Measurements from ENCODE around the gene WDR86.

The WDR86 gene

DNA sequence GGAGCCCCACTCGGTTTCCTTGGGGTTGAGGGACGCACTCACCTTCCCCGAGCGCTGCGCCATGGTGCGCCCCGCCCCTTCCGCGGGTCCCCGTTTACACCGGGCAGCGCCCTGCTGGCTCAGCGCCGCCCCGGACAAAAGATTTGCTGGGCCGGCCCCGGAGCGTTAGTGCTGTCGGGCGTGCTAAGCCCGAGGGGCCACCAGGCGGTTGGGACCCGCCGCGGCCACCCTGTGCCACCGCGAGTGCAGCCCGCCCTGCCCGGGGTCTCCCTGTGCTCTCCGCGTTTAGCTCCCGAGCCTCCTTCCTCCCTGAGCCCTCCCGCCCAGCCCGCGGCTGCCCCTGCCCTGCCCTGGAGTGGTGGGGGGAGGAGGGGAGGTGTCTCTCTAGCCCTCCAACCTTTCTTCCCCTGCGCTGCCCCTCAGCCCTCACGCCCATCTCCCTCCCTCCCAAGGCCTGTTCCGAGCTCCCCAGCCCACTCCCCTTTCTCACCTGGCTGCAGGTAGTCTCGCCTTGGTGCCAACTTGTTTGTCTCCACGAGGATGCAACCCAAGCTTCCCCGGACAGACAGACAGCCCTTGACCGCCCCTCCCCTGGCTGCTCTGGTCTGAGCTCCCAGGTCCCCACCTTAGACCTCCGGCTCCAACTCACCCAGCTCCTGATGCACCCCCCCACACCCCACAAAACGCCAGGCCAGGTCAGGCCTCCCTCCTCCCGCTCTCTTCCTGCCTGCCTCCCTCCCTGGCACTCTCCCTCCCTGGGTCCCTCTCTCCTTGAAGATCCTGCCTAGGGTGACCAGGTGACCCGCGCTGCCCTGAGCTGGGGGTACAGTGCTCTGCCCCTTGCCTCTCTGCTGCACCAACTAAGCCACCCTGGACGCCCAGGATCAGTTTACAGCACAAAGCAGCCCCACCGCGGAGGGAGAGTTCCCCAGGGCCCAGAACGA is 30.3 kb upstream of the WDR86 start, which contains the start of gene CRYGN:
Gene CRYGN (minus strand): TSS at position 287 of the 944 bp plus-strand sequence. CDS start 224 bp downstream, at position 63.
- ATAC-seq = no peak

GRCh38 chr7:151438864-151439601 is 29.2 kb upstream of the WDR86 start:
- no peak for ATAC-seq

GRCh38 chr7:151437866-151438516 is 28.2 kb upstream of the WDR86 start:
- no peak for ATAC-seq

DNA sequence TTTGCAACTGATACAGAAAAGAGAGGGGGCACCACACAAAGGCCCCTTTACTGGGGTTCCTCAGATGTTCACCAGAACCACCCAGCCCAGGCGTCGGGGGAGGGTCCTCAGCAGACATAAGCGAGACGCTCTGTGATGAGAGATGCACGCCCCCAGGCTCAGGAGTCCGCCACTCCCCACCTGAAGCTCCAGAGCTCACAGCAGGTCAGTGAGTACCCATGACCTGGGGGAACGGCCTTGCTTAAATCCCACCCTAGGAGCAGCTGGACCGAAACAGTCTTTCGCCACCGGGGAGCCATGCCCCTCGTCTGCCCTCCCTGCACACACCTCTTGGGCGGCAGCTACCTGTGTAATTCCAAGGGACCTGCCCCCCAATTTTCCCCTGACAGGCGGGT is 27.3 kb upstream of the WDR86 start:
- ATAC-seq = no peak

DNA sequence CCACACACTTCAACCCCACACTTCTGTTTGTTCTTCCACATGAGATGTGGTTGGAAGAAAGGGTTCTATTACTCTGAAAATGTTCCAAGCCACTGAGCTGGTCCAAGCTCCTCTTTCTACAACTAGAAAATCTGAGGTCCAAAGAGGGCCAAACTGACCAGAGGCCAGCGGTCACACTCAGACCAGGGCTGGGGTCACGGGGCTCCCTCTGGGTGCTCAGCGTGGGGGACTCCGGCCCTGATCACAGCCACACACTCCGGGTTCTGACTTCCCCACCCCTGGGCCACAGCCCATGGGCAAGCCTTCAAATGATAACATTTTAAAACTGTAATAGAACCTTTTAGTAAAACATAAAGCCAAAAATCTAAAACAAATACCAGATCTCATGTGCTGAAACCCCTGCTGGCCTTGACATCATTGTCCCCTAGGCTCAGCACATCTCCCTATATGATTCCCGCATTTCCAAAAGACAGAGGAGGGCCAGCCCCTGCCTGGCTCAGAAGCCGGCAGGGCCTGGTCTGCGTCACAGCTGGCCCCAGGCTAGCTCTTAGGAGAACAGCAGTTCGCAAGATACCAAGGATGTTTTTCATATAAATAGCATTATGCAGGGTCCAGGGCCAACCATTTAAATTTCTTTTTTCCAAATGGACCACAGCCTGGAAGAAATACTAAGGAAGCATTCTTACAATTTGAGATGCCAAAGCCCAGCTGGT is 26.8 kb upstream of the WDR86 start:
- ATAC-seq = no peak

- ATAC-seq = no peak
These were observed 26.1 kb upstream of the WDR86 start for GRCh38 chr7:151435971-151436370.

DNA sequence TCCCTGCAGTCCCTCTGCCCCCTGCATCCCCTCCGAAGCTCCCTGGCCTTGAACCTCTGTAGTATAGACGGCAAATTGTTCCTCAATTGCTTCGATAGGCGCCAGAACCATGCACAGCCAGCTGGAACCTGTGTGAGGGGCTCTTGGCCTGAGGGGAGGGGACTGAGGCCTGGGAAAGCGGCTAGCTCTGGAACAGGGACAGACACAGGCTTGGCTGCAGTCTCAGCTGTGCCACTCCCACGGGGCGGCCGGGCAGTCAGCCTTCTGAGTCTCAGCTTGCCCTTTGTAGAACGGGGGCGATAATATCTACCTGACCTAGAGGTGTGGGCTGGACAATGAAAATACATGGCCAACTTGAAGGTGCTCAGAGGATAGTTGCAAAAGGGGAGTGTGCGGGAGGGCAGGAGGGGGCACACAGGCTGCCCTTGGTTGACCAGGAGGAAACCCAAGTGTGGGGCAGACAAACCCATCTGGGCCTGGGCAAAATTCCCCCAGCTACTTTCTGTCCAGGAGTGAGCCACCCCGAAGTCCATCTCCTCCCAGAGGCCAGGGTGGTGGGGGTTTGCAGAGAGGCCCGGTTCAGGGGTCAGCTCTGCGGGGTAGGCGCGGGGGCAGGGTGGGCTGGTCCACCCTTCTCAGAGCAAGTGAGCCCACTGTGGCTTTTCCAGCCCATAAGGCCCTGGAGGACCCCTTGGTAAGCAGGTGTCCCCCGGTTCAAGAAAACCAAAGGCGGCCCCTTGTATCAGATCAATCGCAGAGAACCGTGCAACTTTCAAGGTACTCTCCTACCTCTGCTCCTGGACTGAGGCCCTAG is 25.5 kb upstream of the WDR86 start:
- ATAC-seq = no peak

DNA sequence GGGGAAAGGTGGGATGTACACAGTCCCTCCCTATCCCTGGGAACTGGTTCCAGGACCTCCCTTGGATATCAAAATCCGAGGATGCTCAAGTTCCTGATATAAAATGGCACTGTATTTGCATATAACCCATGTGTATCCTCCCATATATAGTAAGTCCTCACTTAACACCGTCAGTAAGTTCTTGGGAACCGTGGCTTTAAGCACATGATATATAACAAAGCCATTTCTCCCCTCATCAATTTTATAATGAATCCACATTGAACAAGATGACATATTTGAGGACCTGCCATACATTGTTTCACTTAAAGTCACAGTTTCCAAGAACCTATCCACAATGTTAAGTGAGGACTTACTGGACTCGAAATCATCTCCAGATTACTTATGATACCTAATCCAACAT is 24.7 kb upstream of the WDR86 start:
- no peak for ATAC-seq

GRCh38 chr7:151433721-151434400 is 24.0 kb upstream of the WDR86 start:
- ATAC-seq = no peak

DNA sequence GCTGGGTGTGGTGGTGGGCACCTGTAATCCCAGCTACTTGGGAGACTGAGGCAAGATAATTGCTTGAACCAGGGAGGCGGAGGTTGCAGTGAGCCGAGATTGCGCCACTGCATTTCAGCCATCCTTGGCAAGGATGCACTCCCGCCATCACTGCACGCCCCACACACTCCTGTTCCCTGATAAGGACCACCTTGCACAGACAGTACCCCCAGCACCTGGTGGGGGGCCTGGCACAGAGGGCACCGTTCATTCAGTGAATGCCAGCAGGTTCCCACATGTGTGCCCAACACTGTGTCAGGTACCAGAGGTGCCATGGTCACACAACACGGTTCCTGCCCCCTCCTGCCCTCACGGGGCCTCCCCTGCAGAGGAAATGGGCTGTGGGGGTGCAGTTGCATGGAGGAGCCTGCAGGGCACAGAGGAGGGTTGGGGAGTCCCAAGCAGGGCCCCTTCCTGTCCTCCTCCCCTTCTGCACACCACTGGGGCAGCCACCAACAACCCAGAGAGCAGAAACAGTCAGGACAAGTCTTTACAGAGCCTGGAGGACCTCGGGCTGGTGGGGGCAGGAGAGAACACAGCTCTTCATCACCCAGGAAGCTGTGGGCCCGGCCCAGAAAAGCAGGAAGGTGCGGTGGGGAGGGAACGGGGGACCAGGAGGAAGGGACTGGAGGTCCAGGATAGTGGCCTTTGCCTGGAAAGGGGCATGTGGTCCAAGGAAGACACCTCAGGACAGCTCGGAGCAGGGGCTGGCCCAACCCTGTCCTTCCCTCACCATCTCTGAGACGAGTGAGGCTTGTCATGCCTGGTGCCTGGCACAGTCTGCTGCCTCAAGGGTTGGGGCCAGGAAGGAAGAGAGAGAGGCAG is 23.1 kb upstream of the WDR86 start:
- ATAC-seq = peak; percentile 72 to 81

DNA sequence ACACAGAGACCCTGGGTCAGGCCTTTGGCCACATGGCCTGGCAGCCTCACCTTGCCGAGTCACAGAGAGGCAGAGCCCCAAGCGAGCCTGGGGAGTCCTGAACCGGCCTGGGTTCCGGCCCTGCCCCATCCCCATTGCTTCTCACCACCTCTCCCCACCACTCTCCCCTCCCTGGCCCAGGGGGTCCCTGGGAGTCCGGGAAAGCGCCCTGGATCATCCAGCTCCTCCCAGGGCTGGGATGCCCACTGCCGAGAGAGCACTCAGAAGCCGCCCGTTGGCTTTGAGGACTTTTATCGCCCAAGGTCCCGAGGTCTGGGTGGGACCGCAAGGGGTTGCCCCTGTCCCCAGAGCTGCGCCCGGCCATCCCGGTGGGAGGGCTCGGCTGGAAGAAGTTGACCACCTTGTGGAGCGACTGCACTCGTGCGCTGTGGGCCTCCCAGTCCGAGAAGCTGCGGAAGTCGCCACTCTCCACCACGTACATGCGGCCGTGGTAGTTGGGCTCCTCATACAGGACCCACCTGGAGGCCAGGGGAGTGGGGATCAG is 22.0 kb upstream of the WDR86 start:
- ATAC-seq = no peak

DNA sequence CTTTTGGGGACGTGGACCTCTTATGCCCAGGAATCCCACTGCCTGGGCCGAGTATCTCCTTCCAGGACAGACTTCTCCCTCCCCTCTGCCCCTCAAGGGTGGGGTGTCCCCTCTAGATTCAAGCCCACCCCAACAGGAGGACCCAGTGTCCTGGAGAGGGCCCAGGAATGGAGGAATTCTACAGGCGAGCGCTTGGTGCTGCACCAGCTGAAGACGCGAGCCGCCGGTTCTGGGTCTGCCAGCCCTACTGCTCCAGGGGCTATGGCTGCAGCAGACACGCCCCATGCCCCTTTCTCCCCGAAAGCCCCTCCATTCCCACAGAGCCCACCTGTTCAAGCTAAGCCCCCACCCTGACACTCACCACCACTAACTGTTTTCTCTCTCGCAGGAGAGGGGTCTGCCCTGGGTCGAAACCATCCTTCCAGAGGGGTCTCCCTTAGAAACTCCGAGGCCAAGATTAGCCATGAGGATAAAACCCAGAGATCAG is 21.5 kb upstream of the WDR86 start:
- no peak for ATAC-seq

DNA sequence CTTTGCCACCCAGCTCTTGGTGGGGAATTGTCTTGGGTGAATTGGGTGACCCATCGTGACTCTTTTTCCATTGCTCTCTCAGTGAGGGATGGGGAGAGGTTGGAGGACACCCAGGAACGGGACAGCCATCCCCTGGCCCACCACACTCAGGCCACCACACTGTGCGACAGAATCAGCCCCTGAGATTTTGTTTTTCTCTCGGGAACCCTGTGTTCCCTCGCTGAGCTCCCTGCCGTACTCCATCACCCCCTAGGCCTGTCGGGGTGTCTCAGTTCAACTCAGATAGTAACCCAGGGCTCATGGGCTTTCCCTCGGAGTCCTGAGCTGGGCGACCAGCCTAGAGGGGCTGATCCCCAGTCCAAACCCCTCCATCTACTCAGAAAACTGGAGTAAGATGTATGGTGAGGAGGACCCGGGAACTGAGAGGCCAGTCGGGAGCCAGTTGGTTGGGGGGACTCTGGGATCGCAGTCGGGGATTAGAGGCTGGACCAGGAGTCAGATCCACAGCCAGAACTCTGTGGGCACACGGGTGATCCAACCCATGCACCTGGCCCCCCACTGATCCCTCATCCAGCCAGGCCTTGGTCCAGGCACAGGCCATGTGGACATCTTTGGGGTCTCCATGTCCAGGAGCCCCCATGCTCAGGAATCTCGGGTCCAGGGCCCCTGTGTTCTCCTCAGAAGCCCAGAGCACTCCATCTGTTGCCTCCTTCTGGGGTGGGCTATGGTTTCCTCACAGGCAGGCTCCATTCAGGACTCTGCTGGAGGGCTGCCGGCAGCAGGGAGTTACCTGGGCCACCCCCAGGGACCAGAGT is 20.8 kb upstream of the WDR86 start:
- ATAC-seq = no peak

DNA sequence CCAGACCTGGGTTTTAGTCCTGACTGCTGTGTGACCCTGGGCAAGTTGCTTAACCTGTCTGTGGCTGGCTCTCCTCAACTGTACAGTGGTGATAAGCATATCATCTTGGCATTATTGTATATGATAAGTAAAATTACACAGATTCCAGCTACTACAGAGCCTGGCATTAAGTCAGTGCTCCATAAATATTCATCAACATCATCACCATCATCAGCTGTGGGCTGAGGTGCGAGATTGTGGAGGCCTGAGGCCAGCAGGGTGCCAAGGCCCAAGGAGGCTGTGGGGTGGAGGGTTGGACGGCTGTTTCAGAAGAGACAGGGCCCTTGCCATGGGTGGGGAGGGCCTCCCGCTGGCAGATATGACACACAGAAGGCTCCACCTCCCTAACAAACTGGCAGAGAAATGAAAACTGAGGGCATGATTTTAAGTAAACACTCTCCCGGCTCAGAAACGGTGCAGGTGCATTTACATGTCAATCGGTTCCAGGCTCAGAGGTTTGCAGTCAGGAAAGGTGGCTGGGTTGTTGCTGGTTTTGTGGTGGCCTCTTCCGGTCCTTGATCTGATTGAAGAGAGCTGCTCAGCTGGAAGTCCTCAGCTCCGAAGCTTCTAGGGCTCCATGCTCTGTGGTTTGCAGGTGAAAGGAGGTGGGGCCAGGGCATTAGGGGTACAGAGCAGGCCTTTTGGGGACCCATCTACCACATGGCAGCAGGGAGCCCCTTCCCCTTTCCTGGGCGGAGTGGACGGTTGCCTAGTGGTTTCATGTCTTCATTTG is 19.9 kb upstream of the WDR86 start:
- peak; percentile 43 to 56 for ATAC-seq

DNA sequence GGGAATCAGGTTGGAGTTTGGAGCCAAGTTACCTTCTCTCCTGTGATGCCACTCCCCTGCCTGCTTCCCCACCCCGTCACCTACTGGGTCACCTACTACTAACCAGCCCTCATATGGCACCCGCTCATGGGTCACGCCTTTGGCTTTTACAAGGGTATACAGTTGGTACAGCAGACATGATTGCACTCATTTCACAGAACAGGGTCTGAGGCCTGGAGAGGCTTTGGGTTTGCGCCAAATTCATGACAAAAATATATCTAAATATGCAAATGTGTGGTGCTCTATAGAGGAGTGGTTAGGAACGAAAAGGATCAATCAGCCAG is 19.4 kb upstream of the WDR86 start:
- peak in 1 of 2 donors; percentile 15 for ATAC-seq

DNA sequence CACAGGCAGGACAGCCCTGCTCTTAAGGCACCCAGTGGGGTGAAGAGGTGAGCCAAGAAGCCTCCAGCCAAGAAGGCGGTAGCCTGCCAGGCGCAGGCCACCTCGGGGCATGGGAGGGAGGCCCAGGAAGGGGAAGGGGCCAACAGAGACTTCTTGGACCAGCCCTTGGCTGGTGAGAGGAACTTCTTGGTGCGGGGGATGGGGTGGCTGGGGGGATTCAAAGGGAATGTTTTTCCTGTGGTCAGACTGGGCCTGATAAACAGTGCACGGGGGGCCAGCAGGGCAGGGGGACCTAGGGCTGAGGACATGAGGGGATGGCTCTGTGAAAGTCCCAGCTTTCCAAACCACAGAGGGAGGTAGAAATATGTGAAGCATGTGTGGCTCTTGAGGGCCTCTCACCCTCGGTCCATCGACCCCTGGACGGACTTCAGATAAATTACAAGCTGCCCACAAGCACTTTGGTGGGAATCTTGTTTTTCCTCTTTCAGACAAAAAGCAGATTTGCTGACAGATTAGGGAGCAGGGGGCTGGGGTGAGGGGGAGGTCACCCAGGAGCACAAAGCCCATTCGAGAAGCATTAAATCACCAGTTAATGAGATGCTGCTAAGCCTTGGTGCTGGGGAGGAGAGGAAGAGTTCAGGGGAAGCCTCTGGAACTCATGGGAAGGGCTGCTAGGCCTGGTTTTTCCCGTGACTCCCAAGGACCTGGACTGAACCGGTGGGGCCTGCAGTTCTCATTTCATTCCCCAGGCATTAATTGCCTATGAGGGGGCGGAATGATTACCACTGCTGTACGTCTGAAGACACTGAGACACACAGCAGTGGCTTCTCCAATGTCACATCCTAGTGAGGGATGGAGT is 18.8 kb upstream of the WDR86 start:
- ATAC-seq = no peak
